Pancreas (tissue), 10 donors: ENCODE measurements around the gene PTH2. TPM values are rescaled to one million over a fixed set of nuclear protein-coding genes. Genes with fewer than 3 reads are reported as not detected.

Experiments
- ATAC-seq, 4 donors: fragments of 200-7000 bp; cut with Tn5 transposase; one replicate each; pipeline versions ENCODE4 v1.8.0 to v1.9.1; 2020; ENCODE audit warnings: mild to moderate bottlenecking in 4 of 4, moderate library complexity in 4 of 4
- DNase-seq, 6 donors: peaks; one replicate each; pipeline ENCODE4 v3.0.0-alpha.2; 2020
- FAIRE-seq: peaks from 2 replicates; lab custom pipeline; 2012; peaks lifted over from hg19 to GRCh38; lab: Jason Lieb, UNC
- H3K27ac ChIP-seq, 4 donors: fragments of 200-600 bp; sonication (generic); 1 replicate in 3 of 4; 2 replicates in 1 of 4; pipeline versions ENCODE4 v1.5.0 to v1.8.0; 2020
- H3K27me3 ChIP-seq, 4 donors: fragments of 200-600 bp; one replicate each; pipeline ENCODE4 v1.8.0; 2021
- H3K36me3 ChIP-seq, 3 donors: fragments of 200-600 bp; sonication (generic) in 1 of 3; one replicate each; pipeline versions ENCODE4 v1.5.0 to v1.8.0; 2020 to 2021
- H3K4me1 ChIP-seq, 3 donors: fragments of 200-600 bp; one replicate each; pipeline ENCODE4 v1.8.0; 2021
- H3K4me3 ChIP-seq, 4 donors: fragments of 200-600 bp; sonication (generic) in 2 of 4; one replicate each; pipeline versions ENCODE4 v1.5.0 to v1.8.0; 2020 to 2021
- H3K9me3 ChIP-seq, 4 donors: fragments of 200-600 bp; one replicate each; pipeline ENCODE4 v1.8.0; 2021
- CTCF ChIP-seq, 4 donors: fragments of 200-600 bp; sonication (generic) in 3 of 4; IDR thresholded peaks; one replicate each; pipeline versions ENCODE4 v1.5.0 to v1.8.0; 2021; ENCODE audit warnings: antibody characterized with exemption in 4 of 4
- WGBS, 2 donors: extraction: QIAGEN DNeasy Blood & Tissue Kit; methylation state at CpG; one replicate each; pipeline ENCODE4 v1.1.7; 2013; 5-methylcytosine and 5-hydroxymethylcytosine counted together
- intact Hi-C, 3 donors: fragments of 100-400 bp; cut with DNase I; formaldehyde crosslinking; loops; one replicate each; pipeline versions ENCODE4 v1.11.1 to v1.14.2; 2022
- polyA plus RNA-seq, 2 donors: library from polyadenylated mRNA; stranded (reverse); fragments of 200-250 nt; gene quantifications; one replicate each; pipeline ENCODE4 v1.2.3, GENCODE V29; 2013
- total RNA-seq, 6 donors: library from RNA; stranded (reverse); fragmentation: NEBNext Ultra II Directional in 4 of 6; extraction: Animal tissue kit (Norgen Biotek cat#: 25700) in 4 of 6; gene quantifications; one replicate each; pipeline versions ENCODE4 v1.2.1 to v1.2.4, GENCODE V29; 2021 to 2023
- donor health status: healthy with polysubstance abuse.
- donor health status: DM: no; HTN: no; CAD: no; lungs with moderate emphysema.
- donor health status: DM: no; HTN: no; CAD: no.
- donor health status: control.
- donor health status: control.
- donor health status: Bipolar disorder and iron deficiency.
- donor health status: DM: yes; HTN: yes; CAD: no.
- donor health status: DM: no; HTN: no; CAD: no.
- donor health status: DM: no; HTN: no; CAD: no.
- donor health status: DM: yes; HTN: yes; CAD: no.

The PTH2 gene
- total and polyA plus RNA-seq, 8 donors: not detected

GRCh38 chr19:49456326-49456725 lies 33.1 kb upstream of the PTH2 start:
- no peak for ATAC-seq
- DNase-seq: no peak
- FAIRE-seq: no peak
- peaks cover 0 to 4% (median 0%) of the 10 kb centered on the region in 3 donors for H3K4me1 ChIP-seq
- H3K27me3 ChIP-seq: no peaks in the 10 kb centered on the region
- H3K9me3 ChIP-seq: no peaks in the 10 kb centered on the region
- 86 to 92% methylated on average over 5 of the region's 5 CpGs for WGBS, 2 donors
- no peak overlapping the region for H3K4me3 ChIP-seq
- intact Hi-C loops: no loop called here
- TF ChIP-seq CTCF (IDR thresholded peaks at IDR 0.05): no peak
- peaks cover 0 to 12% (median 0%) of the 10 kb centered on the region in 3 donors for H3K36me3 ChIP-seq
- peak overlapping the region in 1 of 4 donors; percentile 41 for H3K27ac ChIP-seq

GRCh38 chr19:49455773-49456172 lies 32.5 kb upstream of the PTH2 start:
- Histone ChIP-seq H3K4me3 (no peak overlapping the region), H3K27ac (no peak overlapping the region), H3K9me3 (no peaks in the 10 kb centered on the region), H3K4me1 (peaks cover 0 to 4% (median 0%) of the 10 kb centered on the region in 3 donors), H3K36me3 (peaks cover 0 to 12% (median 0%) of the 10 kb centered on the region in 3 donors), H3K27me3 (no peaks in the 10 kb centered on the region)
- DNase-seq: no peak
- TF ChIP-seq CTCF (IDR thresholded peaks at IDR 0.05): no peak
- FAIRE-seq: no peak
- no peak for ATAC-seq
- WGBS, 2 donors: 70 to 82% methylated on average over 5 of the region's 5 CpGs
- intact Hi-C loops: no loop called here

- no peak for ATAC-seq
- peak overlapping the region; percentile 85 to 95 (median 88) for H3K27ac ChIP-seq
- no peaks in the 10 kb centered on the region for H3K36me3 ChIP-seq
- intact Hi-C loops: no loop called here
- H3K4me3 ChIP-seq: peak overlapping the region; percentile 41 to 63 (median 54)
- no peaks in the 10 kb centered on the region for H3K9me3 ChIP-seq
- 26 to 31% methylated on average over 10 of the region's 10 CpGs for WGBS, 2 donors
- FAIRE-seq: no peak
- no peaks in the 10 kb centered on the region for H3K27me3 ChIP-seq
- H3K4me1 ChIP-seq: peaks cover 0 to 7% (median 5%) of the 10 kb centered on the region in 3 donors
- DNase-seq: no peak
- no peak for TF ChIP-seq CTCF (IDR thresholded peaks at IDR 0.05)
Measured at GRCh38 chr19:49453757-49454240, 30.6 kb upstream of the PTH2 start.

GRCh38 chr19:49453013-49453756 lies 29.9 kb upstream of the PTH2 start, which contains the start of gene ALDH16A1:
Gene ALDH16A1 (plus strand): TSS chr19:49453225. CDS start chr19:49453332, 107 bp downstream.
- H3K27ac ChIP-seq: peak within 1 kb of the TSS; percentile 85 to 95 (median 88)
- FAIRE-seq: no peak
- no peaks in the 10 kb centered on the region for H3K9me3 ChIP-seq
- no peak for TF ChIP-seq CTCF (IDR thresholded peaks at IDR 0.05)
- 0 to 1% methylated on average over 66 of the region's 66 CpGs for WGBS, 2 donors
- ATAC-seq: peak; percentile 86 to 91 (median 87)
- H3K4me3 ChIP-seq: peak within 1 kb of the TSS; percentile 41 to 63 (median 54)
- H3K27me3 ChIP-seq: no peaks in the 10 kb centered on the region
- no peaks in the 10 kb centered on the region for H3K36me3 ChIP-seq
- intact Hi-C loops: no loop called here
- peaks cover 0 to 7% (median 5%) of the 10 kb centered on the region in 3 donors for H3K4me1 ChIP-seq
- peak; percentile 97 to 99 (median 98) for DNase-seq
